ENCODE measurements around the gene MGRN1.
"Not testable (repeated sequence)": the region's sequence is repeated elsewhere in the genome, so short reads cannot be mapped to it uniquely, and the experiment has no call there.

Gene MGRN1

DNA sequence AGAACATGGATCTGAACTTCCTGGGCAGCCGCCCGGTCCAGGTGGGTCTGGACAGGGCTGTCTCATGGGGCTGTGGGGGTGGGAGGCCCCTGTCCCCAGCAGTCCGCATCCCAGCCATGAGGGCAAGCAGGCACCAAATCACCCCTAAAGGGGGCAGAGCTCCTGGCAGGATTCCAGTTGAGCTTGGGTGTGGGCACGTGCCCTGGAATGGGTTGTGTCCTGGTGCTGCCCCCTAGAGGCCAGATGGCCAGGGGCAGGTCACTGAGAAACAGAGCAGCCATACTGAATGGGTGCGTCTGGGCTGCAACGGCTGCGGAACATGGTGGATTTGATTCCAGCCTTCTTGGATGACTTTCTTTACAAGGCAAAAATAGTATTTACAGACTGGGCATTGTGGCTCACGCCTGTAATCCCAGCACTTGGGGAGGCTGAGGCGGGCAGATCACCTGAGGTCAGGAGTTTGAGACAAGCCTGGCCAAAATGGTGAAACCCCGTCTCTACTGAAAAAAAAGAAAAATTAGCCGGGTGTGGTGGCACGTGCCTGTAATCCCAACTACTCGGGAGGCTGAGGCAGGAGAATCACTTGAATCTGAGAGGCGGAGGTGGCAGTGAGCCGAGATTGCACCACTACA is 25.9 kb downstream of the MGRN1 start:
- not testable (repeated sequence) for FAIRE-seq
- DNase-seq (ENCODE audit: insufficient read length, low spot score) = peak; percentile 78
- TF ChIP-seq, protein P1, sequence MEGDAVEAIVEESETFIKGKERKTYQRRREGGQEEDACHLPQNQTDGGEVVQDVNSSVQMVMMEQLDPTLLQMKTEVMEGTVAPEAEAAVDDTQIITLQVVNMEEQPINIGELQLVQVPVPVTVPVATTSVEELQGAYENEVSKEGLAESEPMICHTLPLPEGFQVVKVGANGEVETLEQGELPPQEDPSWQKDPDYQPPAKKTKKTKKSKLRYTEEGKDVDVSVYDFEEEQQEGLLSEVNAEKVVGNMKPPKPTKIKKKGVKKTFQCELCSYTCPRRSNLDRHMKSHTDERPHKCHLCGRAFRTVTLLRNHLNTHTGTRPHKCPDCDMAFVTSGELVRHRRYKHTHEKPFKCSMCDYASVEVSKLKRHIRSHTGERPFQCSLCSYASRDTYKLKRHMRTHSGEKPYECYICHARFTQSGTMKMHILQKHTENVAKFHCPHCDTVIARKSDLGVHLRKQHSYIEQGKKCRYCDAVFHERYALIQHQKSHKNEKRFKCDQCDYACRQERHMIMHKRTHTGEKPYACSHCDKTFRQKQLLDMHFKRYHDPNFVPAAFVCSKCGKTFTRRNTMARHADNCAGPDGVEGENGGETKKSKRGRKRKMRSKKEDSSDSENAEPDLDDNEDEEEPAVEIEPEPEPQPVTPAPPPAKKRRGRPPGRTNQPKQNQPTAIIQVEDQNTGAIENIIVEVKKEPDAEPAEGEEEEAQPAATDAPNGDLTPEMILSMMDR (IDR thresholded peaks at IDR 0.05; ENCODE audit: insufficient read depth, missing control alignments) = peak; percentile 65

DNA sequence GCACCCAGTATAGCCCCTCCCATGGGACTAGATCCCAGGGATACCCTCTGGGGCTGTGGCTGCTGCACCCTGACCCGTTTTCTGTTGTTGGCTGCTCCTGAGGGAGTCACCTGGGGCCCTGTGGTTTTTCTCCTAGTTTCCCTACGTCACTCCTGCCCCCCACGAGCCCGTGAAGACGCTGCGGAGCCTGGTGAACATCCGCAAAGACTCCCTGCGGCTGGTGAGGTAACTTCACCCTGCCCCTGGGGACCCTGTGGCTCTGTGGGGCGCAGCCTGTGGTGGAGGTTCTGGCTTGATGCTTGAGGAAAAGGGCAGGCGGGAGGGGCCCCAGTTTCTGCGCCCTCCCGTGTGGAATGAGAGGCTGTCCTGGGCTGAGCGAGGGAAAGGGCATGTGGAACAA is 27.2 kb downstream of the MGRN1 start:
- TF ChIP-seq, protein P1 (IDR thresholded peaks at IDR 0.05; ENCODE audit: insufficient read depth, missing control alignments) = no peak
- FAIRE-seq = no peak

DNA sequence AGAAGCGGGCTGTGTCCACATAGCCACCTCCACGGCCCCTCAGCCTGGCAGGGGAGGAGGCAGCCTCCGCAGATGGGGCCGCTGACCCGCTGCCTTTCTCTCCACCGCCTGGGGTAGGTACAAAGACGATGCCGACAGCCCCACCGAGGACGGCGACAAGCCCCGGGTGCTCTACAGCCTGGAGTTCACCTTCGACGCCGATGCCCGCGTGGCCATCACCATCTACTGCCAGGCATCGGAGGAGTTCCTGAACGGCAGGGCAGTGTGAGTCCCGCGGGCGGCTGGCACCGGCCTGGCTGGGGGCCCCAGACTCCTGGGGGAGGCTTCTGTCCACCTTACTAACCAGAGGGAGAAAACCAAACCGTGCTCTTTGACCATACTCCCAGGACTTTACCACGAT is 27.9 kb downstream of the MGRN1 start:
- TF ChIP-seq, protein P1 (IDR thresholded peaks at IDR 0.05; ENCODE audit: insufficient read depth, missing control alignments) = no peak
- DNase-seq (ENCODE audit: insufficient read length, low spot score) (no peak), FAIRE-seq (no peak)

More for the DNA sequence above, 27.2 kb downstream of the MGRN1 start:
- no peak for DNase-seq (ENCODE audit: insufficient read length, low spot score)

DNA sequence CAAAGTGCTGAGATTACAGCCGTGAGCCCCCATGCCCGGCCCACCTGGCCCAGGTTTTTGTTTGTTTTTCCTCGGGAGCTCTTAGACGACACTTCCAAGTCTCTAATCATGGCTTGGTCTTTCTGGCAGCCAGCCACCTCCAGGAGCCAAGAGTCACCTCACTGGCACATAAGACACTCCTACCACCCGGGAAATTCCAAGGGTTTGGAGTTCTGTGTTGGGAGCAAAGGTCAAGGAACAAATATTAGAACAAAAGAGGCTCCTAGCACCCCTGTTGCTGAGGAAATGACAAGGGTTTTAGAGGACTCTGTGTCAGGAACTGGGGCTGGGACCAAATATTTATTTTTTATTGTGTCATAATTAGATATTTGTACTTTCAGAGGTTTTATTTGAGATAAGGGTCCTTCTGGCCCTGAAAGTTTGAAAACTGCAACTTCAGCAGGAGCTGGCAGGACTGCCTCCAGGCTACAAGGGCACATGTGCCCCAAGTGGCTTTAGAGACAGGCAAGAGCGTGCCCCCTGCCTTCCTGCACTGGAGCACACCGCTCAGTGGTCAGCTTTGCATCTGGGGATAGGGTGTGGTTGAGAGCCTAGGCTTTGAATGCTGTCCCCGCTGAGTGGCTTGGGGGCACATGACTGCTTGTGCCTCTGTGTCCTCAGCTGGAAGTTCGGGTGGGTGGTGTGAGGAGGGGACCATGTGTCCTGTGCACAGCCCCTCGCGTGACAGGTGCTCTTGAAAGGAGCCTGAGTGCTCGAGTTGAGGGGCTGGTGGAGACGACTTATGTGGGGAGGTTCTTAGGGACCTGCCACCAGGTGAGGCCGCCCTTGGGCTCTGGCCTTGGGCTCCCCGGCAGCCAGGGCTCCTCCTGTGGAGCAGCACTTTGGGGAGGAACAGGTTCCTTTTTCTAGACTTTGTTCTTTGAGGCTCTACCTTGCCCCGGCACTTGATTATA is 29.7 kb downstream of the MGRN1 start:
- TF ChIP-seq, protein P1 (IDR thresholded peaks at IDR 0.05; ENCODE audit: insufficient read depth, missing control alignments) = no peak
- no peak for FAIRE-seq
- no peak for DNase-seq (ENCODE audit: insufficient read length, low spot score)

DNA sequence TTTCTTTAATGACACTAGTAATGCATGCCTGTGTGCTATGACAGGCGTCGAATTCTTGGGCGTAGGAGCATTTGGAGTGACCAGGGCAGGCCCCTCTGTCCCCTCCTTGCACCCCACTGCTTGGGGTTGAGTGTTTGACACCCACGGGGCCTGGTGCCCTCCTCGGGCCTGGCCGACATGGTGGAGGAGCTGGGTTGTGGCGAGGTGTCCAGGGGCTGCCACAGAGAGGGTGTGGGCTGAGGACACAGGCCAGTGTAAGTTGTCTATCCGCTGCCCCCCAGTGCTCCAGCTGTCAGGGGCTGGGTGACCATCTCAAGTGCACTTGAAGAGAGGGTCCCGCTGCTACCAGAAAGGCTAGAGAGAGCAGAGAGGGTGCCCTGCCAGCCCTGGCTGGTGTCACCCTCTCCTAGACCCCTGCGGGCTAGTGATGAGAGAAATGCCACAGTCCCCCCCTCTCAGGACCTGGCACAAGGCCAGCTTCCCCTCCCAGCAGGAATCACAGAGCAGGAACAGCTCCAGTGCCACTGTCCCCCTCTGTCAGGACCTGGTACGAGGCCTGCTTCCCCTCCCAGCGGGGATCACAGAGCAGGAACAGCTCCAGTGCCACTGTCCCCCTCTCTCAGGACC is 30.5 kb downstream of the MGRN1 start:
- DNase-seq (ENCODE audit: insufficient read length, low spot score) = no peak
- FAIRE-seq = no peak
- TF ChIP-seq, protein P1 (IDR thresholded peaks at IDR 0.05; ENCODE audit: insufficient read depth, missing control alignments) = no peak

DNA sequence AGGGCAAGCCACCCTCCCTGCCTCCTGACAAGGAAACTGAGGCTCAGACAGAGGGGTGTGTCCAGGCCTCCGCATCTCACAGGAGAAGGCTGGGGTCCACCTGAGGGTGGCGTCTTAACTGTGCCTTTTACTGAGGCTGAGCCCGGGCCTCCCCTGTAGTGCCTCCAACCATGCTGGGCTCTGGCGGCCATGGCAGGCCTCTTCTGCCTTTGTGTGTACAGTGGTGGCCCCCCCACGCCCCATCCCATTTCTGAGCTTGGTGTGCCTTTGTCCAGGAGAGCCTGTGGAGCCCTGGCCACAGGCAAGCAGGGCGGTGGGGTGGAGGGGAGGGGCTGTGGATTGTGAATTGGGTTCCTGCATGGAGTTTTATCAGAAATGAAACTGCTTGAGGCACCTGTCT is 31.2 kb downstream of the MGRN1 start:
- TF ChIP-seq, protein P1 (IDR thresholded peaks at IDR 0.05; ENCODE audit: insufficient read depth, missing control alignments) = no peak
- DNase-seq (ENCODE audit: insufficient read length, low spot score) (no peak), FAIRE-seq (no peak)
